ENCODE data around the gene BRD7.
"Not testable (repeated sequence)": the region's sequence is repeated elsewhere in the genome, so short reads cannot be mapped to it uniquely, and the experiment has no call there.

The BRD7 gene

DNA sequence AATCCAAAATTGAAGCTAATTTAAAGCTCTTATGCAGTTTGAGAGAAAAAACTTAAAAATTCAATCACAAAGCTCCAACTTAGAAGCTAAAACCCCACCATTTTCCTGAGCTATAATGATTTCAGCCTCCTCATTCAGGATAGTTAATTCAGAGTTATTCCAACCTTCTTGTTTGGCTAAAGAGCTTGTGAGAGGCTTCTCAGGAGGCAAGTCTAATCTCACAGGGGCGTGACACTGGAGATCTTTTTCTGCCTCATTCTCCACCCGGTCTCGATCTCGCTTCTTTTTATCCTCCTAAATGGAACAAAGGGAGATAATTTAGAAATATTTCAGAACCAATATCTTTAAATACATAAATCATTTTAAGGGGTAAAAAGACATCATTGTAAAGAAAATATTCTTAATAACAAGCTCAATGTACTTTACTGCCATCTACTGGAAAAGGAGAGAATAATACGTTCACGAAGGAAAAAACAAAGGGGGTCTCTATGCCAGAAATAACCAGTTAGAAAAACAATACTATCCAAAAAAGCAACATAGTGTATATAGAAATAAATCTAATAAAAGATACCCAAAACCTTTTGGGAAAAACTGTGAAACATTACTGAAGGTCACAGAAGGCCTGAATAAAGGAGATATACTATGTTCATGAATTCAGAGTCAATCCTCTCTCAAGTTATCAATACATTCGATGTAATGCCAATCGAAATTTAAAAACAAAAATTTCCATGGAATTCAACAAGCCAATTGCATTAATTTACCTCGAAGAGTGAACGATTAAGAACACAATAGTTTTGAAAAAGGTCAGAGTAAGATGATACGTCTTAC, 13.9 kb downstream of the BRD7 start:
- no peak for DNase-seq

DNA sequence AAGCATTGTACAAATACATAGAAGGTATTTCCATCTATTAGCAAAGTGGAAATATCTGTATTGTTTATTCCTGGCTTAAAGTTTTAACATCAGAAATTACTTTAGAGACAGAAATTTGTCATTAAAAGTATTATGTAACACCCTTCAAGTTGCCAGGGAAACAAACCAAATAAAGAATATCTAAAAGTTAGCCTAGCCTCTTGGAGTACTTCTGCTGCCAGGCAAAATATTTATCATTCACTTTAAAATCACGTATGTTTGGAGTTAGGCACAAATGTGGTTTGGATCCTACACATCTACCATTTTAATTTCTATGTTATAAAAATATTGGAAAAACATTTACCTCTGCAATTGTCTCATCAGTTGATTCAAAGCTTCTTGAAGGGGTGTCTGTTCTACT, 14.7 kb downstream of the BRD7 start:
- no peak for DNase-seq

GRCh38 chr16:50351952-50352351, 16.8 kb downstream of the BRD7 start:
- DNase-seq = no peak

DNA sequence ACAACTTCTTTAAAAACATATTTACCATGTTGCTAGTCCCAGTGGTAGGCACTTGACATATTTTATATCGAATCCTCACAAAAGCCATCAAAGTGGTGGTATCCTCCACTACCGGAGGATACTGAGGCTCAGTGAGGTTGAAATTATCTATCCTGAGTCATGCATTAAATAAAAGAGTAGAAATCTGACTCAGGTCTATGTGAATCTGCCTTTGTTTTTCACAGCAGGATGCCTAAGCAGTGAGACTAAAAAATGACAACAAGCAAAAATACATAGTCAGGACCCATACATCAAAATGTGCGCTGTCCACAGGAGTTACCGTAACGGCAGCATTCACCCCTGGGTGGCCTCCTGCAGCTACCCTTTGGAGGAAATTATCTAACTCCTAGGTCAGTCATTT, 17.7 kb downstream of the BRD7 start:
- DNase-seq = no peak

DNA sequence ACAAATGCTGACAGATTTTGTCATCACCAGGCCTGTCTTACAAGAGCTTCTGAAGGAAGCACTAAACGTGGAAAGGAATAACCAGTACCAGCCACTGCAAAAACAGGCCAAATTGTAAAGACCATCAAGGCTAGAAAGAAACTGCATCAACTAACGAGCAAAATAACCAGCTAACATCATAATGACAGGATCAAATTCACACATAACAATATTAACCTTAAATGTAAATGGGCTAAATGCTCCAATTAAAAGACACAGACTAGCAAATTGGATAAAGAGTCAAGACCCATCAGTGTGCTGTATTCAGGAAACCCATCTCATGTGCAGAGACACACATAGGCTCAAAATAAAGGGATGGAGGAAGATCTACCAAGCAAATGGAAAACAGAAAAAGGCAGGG, 23.6 kb downstream of the BRD7 start:
- not testable (repeated sequence) for DNase-seq

DNA sequence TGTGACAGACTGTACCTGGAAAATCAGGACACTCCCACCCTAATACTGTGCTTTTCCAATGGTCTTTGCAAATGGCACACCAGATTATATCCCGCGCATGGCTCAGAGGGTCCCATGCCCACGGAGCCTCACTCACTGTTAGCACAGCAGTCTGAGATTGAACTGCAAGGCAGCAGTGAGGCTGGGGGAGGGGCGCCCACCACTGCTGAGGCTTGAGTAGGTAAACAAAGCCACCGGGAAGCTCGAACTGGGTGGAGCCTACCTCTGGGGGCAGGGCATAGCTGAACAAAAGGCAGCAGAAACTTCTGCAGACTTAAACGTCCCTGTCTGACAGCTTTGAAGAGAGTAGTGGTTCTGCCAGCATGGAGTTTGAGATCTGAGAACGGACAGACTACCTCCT, 25.2 kb downstream of the BRD7 start:
- DNase-seq = not testable (repeated sequence)

GRCh38 chr16:50340578-50340977, 28.2 kb downstream of the BRD7 start:
- no peak for DNase-seq

DNA sequence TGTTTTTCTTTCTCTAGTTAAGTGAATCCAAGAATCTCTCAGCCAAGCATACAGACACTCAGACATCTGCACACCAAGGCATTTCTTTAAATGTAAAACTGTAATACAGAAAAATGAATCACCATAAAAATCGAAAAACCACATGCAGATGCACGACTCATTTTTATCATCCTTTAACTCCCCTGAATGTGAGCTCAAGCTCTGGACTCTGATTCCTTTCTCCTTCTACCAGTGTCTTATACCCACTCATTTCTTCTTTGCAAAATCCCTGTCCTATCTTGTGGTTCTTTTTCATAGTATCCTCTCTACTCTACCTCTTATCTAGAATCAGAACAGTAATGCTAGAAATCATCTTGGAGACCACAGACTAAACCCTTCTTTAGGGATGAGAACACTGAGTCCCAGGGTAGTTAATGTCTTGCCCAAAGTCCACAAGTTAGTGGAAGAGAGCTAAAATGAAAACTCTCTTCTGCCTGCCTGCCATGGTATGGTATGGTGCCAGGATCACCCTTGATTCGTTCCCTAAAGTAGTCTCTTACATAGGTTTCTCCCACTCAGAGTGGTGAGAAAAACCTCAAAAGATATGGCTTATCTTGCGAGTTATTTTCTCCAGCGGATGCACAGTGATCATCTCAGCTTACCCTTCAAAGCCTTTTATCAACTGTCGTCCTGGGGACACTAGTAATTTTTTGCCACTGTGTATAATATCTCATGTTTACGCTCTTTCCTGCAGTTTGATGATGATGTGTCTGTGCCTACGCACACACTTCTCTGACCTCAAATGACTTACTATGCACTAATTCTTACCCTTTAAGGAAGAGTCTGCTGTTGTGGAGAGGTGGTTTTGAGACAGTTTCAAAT, 30.2 kb downstream of the BRD7 start:
- no peak for DNase-seq

DNA sequence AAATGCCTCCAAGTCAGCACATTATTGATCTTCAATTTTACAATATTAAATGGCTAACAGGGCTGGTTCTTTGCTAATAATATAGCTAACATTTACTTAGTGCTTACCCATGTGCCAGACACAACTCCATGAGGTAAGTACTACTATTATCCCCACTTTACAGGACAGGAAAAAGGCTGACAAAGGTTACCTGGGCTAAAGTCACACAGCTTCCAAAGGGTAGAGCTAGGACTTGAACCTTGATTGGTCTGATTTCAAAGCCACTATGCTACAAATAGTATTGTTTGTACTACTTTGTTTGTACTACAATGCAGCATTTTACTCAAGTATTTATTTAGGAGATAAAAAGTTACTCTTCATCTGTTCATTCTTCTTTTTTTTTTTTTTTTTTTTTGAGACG, 31.9 kb downstream of the BRD7 start:
- DNase-seq = no peak

DNA sequence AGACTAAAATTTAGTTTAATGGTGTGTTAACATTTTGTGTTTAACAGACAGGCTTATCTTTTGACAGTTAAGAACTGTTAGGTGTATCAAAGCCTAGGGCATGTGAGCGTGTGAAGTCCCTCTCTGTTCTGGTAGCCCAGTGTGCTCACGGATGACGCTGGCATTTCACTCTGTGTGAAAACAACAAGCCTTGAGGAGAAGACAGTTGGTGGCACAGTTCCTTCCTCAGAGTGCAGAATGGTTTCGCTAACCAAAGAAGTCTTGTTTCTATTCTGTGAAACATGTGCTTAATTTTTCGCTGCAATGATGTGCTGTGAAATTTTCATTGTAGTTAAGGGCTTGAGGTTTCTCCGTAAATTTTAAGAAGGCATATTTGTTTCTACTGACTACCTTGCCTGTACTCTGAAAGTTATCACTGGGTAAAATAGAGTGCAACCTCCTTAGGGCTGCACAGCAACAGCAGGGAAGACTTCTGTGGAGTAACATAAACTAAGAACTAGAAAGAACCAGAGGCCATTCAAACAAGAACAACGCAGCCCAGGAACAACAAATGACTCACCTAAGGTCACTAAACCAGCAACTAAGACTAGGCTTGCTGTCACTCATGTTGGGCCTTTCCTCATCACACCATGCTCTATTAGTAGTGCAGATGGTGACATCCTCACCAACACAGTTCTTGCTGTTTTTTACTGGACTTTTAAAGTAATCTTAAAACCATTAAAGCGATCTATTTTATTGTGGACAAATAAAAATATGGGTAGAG, 33.4 kb downstream of the BRD7 start:
- DNase-seq = no peak

- no peak for DNase-seq
Measured at GRCh38 chr16:50334106-50334975, 34.4 kb downstream of the BRD7 start.

- no peak for DNase-seq
Measured at GRCh38 chr16:50332599-50332998, 36.2 kb downstream of the BRD7 start.

DNA sequence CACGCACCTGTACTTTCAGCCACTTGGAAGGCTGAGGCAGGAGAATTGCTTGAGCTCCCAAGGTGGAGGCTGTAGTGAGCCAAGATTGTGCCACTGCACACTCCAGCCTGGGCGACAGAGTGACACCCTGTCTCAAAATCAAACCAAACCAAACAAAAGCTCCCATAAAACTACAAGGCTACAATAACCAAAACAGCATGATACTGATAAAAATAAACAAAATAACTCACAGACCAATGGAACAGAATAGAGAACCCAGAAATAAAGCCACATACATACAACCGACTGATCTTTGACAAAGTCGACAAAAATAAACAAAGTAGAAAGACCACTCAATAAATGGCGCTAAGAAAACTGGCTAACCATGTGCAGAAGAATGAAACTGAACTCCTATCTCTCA, 37.2 kb downstream of the BRD7 start:
- DNase-seq = no peak

DNA sequence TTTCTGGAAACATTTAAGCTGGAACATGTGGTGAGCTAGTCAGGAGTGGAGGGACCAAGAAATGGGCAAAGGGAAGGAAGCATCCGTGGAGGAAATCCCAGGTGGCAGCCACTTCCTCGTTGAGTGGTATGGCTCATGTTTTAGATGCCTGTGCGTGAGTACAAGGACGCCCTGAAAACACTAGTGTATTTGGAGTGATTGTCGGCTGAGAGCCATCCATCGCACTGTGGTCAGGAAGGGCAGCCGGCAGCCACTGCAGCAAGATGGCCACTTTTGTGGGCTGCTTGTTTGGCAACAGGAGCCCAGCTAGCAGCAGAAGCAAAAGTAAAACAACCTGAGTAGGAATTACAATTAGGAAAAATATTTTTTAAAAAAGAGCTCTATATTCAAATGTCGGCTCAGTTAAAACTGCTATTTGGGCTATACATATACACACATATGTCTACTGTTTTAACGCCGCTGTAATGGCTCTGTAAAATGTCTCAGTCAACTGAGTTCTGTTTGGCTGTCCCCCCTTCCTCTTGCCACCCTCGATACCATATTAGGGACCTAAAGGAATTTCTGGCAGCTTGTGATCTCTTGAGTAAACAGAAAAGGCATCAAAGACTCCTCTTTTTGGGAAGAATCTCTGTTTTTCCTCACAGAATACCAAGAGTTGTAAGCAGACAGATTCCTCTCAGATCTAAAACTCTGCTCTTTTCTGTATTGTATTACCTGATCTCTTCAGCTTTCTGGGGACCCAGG, 39.2 kb downstream of the BRD7 start:
- DNase-seq = no peak

DNA sequence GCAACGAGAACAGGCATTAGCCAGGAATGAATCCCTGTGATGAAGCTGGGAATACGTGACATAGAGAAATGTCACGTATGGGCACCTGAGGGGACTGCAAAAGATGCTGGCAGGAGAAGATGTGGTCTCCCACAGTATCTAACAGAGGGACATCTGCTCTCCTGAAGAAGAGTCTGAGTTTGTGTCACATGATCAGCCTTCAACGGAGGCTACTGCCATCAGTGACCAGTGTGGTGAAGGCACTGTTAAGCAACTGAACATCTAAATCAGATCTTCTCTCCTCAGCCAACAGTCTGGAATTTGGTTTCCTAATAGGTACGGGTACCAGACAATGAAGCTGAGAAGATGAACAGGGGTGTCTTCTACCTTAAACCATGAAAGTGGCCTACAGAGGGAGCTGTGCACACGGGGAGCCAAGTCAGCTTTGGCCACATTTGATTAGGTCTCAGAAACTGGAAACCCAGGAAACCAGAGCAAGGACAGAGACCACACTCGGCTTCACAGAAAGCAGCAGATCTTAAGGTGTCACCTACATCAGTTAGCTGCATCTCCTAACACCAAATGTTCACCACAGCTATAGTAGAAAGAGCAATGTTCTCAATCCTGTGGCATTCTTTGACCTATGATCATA, 41.8 kb downstream of the BRD7 start:
- peak; percentile 68 for DNase-seq

GRCh38 chr16:50326264-50326663, 42.5 kb downstream of the BRD7 start:
- no peak for DNase-seq

DNA sequence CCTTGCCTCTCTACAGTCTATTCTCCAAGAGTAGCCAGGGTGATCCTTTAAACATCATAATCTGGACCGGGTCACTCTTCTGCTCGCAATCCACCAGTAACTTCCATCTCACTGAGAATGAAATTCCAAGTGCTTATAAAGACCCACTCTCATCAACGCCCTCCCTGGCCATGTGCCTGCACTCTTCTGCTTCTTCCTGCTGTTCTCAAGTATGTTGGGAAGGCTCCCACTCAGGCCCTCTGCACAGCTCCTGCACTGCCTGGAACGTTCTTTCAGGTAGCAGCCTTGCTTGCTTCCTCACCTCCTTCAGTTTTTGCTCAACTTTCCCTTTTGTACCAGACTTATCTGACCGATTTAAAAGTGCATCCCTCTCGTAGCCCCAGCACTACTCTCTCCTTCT, 44.4 kb downstream of the BRD7 start:
- no peak for DNase-seq

GRCh38 chr16:50323335-50324011, 45.3 kb downstream of the BRD7 start:
- DNase-seq = no peak

- no peak for DNase-seq
Measured at GRCh38 chr16:50322333-50322732, 46.5 kb downstream of the BRD7 start.

- DNase-seq = no peak
Measured at GRCh38 chr16:50320310-50320709, 48.5 kb downstream of the BRD7 start.

Measured in stimulated activated CD4-positive, alpha-beta T cell treated with anti-CD3 and anti-CD28 coated beads, Interleukin-15, amount 100 ng/mL, for 24 hours (primary cell).